ENCODE data around the gene GAS2L1. TPM values are rescaled to one million over a fixed set of nuclear protein-coding genes. Genes with fewer than 3 reads are reported as not detected.

Gene GAS2L1
- polyA plus RNA-seq, 3 donors, result 14.9 to 20.0 (median 15.7) TPM

GRCh38 chr22:29329581-29329980 lies 23.1 kb downstream of the GAS2L1 start:
- no peak for DNase-seq
- 91% methylated on average over 11 of the region's 11 CpGs for WGBS (ENCODE audit: insufficient coverage)
- H2AFZ ChIP-seq (ENCODE audit: insufficient read depth, low read depth, low read length, poor library complexity, severe bottlenecking), result no peak overlapping the region
- Mint-ChIP-seq H3K27ac (peak overlapping the region in 2 of 7 donors; percentile 39 to 53), H3K4me3 (no peak overlapping the region), H3K36me3 (peaks cover 59 to 83% of the 10 kb centered on the region in 2 donors), H3K27me3 (ENCODE audit: low read depth in 3 of 3) (peaks cover 0 to 2% (median 0%) of the 10 kb centered on the region in 3 donors), H3K9me3 (peaks cover 0 to 1% (median 0%) of the 10 kb centered on the region in 7 donors), H3K4me1 (no peaks in the 10 kb centered on the region)
- peaks cover 34% of the 10 kb centered on the region for H4K20me1 ChIP-seq (ENCODE audit: insufficient read depth, low read length)
- no peak overlapping the region for H3K9ac ChIP-seq (ENCODE audit: insufficient read depth, low read length, poor library complexity, severe bottlenecking)
- H3K27ac ChIP-seq (ENCODE audit: low read depth in 1 of 2, low read length in 2 of 2), result no peak overlapping the region
- no peak overlapping the region for H3K4me2 ChIP-seq (replicated peaks; ENCODE audit: extremely low read depth, low read length, poor library complexity, severe bottlenecking)
- H3K9me3 ChIP-seq (replicated peaks in 1 of 2; ENCODE audit: control insufficient read depth in 1 of 2, insufficient read depth in 1 of 2, low read length in 2 of 2), result no peaks in the 10 kb centered on the region
- no peaks in the 10 kb centered on the region for H3K27me3 ChIP-seq (ENCODE audit: control insufficient read depth in 2 of 2, insufficient read depth in 2 of 2, low read length in 2 of 2)
- intact Hi-C loops (cut with micrococcal nuclease), result no loop called here
- no peaks in the 10 kb centered on the region for H3K79me2 ChIP-seq (ENCODE audit: insufficient read depth, low read length)
- no peak for TF ChIP-seq CTCF (IDR thresholded peaks at IDR 0.05)
- H3K4me1 ChIP-seq (ENCODE audit: control insufficient read depth in 1 of 2, insufficient read depth in 2 of 2, low read length in 2 of 2), result no peaks in the 10 kb centered on the region
- no peak overlapping the region for H3K4me3 ChIP-seq (replicated peaks in 1 of 3; ENCODE audit: low read depth in 2 of 3, low read length in 3 of 3)
- H3K36me3 ChIP-seq (replicated peaks in 1 of 2; ENCODE audit: control insufficient read depth in 1 of 2, insufficient read depth in 2 of 2, low read length in 2 of 2), result peaks cover 79 to 85% of the 10 kb centered on the region in 2 donors

DNA sequence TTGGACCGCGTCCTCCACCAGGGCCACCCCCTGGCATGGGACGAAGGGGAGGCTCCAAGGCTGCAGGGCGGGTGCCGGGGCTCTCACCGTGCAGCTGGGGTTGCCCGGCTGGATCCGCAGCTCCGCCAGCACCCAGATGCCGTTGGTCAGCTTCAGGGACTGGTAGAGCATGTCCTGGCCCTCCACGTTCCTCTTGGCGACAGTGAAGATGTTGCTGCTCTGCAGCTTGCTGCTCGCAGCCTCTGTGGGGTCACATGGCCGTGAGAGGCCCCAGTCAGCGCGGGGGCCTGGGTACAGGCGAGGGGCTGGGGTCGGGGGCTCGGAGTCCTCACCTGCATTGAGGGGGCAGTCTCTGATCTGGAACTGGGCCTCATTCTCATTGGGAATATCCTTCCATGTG lies 23.8 kb downstream of the GAS2L1 start:
- Histone ChIP-seq H4K20me1 (ENCODE audit: insufficient read depth, low read length) (peaks cover 41% of the 10 kb centered on the region), H3K79me2 (ENCODE audit: insufficient read depth, low read length) (no peaks in the 10 kb centered on the region), H3K9ac (ENCODE audit: insufficient read depth, low read length, poor library complexity, severe bottlenecking) (no peak overlapping the region), H3K4me1 (ENCODE audit: control insufficient read depth in 1 of 2, insufficient read depth in 2 of 2, low read length in 2 of 2) (no peaks in the 10 kb centered on the region), H3K4me2 (replicated peaks; ENCODE audit: extremely low read depth, low read length, poor library complexity, severe bottlenecking) (no peak overlapping the region), H3K27ac (ENCODE audit: low read depth in 1 of 2, low read length in 2 of 2) (no peak overlapping the region), H3K4me3 (replicated peaks in 1 of 3; ENCODE audit: low read depth in 2 of 3, low read length in 3 of 3) (no peak overlapping the region), H2AFZ (ENCODE audit: insufficient read depth, low read depth, low read length, poor library complexity, severe bottlenecking) (no peak overlapping the region), H3K9me3 (replicated peaks in 1 of 2; ENCODE audit: control insufficient read depth in 1 of 2, insufficient read depth in 1 of 2, low read length in 2 of 2) (no peaks in the 10 kb centered on the region), H3K36me3 (replicated peaks in 1 of 2; ENCODE audit: control insufficient read depth in 1 of 2, insufficient read depth in 2 of 2, low read length in 2 of 2) (peaks cover 86 to 93% of the 10 kb centered on the region in 2 donors), H3K27me3 (ENCODE audit: control insufficient read depth in 2 of 2, insufficient read depth in 2 of 2, low read length in 2 of 2) (no peaks in the 10 kb centered on the region)
- no peak for TF ChIP-seq CTCF (IDR thresholded peaks at IDR 0.05)
- Mint-ChIP-seq H3K36me3 (peaks cover 66 to 91% of the 10 kb centered on the region in 2 donors), H3K27me3 (ENCODE audit: low read depth in 3 of 3) (peaks cover 0 to 2% (median 0%) of the 10 kb centered on the region in 3 donors), H3K4me1 (no peaks in the 10 kb centered on the region), H3K9me3 (peaks cover 0 to 1% (median 0%) of the 10 kb centered on the region in 7 donors), H3K4me3 (no peak overlapping the region), H3K27ac (peak overlapping the region in 2 of 7 donors; percentile 19 to 30)
- WGBS (ENCODE audit: insufficient coverage), result 98% methylated on average over 19 of the region's 19 CpGs
- DNase-seq, result no peak
- intact Hi-C loops (cut with micrococcal nuclease), result no loop called here

All from CD14-positive monocyte (primary cell).